HL-60/S4 treated with retinoic acid at 250 ng/mL for 4 days and 3 days (cell line): ENCODE results near the gene UNC5CL.
"Not testable (repeated sequence)": the region's sequence is repeated elsewhere in the genome, so short reads cannot be mapped to it uniquely, and the experiment has no call there.

Source experiments
- in situ Hi-C: fragments of 300-500 bp; cut with MboI; formaldehyde crosslinking; loops from 2 replicates; pipeline ENCODE4 v1.7.0; 2022; ENCODE audit warnings: low sequenced_read_pairs

The UNC5CL gene

DNA sequence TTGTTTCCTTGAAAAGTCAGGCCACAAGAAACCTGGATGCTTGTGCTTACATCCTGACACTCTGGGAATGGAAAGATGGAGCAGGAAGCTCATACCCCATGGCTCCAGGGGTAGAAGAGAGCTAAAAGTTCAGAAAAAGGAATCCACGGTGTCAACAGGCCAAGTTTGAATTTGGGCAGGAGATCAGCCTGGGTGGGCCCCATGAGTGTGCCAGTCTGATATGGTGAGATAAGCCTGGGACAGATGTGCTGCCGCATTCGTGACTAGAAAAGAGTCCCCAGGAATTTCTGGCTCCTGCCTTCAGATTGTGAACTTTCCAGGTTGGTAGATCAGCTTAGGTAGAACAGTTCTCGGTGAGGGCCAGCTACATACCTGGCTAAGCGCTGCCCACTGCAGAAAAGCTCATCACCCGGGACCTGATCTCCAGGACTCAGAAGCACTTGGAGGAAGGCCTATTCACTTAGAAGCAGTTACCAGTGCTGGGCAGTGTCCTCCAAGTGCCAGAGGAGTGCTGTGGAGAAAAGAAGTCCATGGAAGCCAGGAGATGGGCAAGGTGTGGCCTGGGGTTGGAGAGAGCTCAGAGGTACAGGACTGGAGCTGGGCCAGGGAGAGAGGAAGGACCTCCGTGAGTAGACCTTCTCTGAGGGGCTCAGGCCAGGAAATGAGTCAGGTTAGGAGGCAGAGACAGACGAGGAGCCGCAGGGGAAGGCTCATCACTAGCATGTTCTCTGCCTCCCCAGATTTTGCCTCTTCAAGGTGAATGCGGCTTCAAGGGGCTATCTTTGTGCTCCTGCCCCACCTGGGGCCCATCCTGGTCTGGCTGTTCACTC lies 3.4 kb upstream of the UNC5CL start, which contains the start of gene TSPO2:
TSPO2 (plus strand) TSS at position 242 of the 830 bp plus-strand sequence; CDS start at position 761, 519 bp downstream.
- in situ Hi-C loops: no loop called here

DNA sequence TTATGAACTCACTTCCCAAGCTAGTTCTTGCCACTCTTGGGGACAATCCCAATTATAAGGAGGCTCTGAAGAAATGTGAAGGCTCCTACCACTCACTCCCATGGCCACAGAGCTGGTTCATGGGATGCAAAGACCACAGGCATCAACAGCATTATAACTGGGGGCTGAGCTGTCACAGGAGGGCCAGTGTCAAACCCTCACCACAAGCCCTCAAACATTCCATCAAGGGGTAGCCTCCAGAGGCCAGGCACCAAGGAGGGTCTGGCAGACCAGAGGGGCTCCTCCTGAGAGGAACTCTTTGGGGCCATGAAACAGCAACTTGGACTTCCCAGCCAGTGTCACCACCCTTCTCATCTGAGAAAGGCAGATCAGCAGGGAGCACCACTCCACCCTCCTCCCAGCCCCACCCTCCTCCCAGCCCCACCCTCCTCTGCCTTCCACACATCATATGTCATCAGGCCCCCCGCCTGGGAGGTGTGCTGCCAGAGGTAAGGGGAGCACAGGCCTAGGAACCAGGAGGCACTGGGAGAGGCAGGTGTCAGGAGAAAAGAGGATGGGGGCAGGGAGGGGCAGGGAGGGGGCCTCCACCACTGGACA lies 2.0 kb upstream of the UNC5CL start:
- in situ Hi-C loops: no loop called here

DNA sequence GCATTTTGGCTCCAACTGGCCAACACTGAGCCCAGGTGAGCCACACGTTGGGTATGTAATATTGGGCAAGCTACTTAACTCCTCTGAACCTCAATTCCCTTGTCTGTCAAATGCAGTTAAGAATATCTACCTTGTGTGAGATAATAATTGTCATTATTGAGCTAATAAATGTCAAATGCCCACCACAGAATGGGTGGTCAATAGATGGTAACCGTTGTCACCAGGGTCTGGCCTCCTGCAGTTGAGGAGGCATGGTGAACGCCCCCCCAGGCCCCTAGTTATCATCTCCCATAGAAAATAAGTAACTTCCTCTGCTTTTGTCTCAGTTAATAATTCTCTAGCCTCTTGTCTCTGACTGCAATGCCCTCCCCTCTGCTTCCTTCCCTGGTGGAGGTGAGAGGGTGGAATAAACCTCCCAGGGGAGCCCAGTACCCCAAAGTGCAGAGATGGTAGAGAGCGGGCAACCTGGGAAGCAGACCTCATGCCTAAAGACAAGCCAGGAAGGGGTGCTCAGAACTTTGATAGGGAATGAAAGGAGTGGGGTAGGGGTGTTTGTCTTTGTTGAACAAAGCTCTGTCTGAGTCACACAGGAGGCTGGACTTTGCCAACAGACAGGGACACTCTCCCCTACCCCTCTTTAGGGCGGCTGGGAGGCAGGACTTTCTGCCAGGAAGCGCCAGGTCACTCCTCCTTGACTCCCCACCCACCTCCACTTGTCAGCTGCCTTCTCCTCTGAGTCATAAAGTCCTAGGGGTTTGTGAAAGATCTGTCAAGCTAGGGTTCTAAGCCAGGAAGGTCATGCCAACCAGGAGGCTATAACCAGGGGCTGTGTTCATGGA lies 1.3 kb upstream of the UNC5CL start:
- in situ Hi-C loops: no loop called here

DNA sequence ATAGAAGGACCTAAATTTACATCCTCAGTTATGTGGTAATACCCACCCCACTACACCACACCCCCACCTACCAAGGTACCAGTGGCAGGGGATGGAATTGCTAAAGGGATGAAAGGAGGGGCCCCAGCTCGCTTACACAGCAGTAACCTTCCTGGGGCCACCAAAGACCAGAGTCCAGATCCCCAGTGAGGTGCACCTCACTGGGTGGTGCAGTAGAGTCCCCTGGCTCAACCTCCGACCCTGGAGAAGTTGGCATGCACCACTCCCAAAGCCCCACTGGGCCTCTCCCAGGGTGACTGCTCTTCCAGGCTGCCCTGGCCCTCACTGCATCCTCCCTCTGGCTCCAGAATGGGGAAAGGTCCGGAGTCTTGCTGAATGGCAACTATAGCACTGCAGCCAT lies 816 bp downstream of the UNC5CL start:
- in situ Hi-C loops: no loop called here

DNA sequence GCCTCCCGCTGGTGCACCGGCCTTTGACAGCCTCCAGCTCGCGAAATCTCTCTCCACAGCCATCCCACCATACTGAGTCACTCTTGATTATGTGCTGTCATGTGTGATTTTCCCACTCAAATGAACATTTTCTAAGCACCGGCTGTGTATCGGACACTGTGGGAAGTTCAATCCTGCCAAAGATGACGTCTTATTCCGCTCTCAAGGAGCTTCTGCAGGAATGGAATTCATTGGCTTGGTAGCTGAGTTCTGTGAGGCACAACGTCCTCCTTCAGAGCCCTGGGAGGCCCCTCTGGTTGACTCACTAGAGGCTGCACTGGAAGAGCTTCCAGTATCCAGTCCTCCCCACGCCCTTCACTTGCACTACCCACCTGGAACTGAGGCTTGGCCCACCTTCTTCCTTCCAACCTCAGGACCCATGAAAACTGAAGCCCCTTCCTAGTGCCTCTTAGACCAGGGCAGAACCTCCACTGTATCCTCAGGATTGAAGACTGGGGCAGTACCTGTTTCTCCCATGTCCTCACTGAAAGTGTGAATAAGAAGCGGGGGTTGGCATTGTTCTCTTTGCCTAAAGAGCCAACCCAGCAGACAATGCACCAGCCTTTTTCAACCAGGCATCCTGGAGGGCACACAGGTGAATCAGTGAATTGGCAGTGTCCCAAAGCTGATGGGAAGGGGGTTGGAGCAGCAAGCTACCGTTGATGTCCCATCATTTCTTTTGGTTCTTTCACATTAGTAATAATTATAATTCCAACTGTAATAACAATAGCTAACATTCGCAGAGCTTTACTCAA lies 1.7 kb downstream of the UNC5CL start:
- in situ Hi-C loops: no loop called here

DNA sequence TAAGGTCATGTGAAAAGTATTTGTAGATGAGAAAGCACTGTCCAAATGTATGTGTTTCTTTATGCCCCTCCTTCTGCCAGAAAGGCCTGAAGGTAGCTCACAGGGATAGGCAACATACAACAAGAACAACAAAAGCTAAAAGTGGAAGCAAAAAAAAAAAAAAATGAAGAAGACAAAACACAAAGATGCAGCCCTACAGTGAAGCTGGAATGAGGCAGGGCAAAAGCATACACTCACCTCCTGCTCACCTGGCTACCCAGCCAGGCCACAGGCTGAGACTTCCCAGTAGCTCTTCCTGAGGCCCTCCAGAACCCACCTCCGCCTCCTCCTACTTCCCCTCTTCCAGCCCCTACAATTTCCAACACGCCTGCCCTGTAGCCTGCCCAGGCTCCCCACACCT lies 2.4 kb downstream of the UNC5CL start:
- in situ Hi-C loops: no loop called here

DNA sequence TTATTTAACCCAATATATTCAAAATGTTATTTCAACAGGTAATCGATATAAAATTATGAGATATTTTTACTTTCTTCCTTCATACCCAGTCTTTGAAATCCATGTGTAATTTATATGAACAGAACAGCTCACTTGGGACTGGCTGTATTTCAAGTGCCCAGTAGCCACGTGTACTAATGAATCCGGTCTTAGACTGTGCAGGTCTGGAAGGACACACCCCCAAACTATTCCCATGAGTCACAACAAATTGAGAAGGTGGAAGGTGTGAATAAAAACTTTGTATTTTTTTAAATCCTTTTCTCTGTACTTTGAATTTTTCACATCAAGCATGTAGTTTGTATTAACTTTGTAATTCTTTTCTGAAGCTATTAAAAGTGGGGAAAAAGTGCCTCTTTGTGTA lies 2.8 kb downstream of the UNC5CL start:
- in situ Hi-C loops: no loop called here

DNA sequence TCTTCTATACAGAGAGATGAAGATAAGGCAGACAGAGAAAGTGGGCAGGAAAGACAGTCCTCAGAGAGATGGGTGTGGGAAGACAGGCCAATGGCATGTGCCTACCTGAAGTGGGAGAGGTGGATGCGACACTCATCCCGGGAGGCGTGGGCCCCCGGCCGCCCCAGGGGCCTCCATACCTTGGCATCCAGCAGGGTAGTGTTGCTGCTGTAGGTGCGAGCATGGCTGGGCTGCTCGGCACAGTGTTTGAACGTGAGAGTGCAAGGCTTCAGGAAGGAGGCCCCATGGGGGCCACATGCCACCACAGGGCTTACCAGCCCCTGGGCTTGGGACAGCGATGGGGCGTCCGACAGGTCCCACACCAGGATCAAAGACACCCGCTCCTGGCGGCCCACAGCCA lies 5.2 kb downstream of the UNC5CL start:
- in situ Hi-C loops: no loop called here

DNA sequence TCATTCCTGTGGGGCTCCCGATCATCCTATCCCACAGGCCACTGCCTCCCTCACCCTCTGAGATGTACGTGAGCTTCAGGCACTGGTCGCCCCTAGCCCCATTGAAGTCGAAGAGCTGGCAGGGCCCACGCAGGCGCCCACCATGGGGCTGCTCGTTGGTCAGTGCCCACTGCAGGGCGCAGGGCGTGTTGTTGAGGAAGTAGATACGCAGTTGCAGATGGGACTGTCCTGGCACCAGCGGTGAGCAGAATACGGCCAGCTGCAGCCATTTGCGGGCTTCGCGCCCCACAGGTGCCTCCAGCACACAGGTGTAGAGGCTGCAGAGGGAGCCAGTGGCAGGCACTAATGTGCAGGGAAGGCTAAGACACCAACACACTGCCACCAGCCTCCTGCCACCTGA lies 6.2 kb downstream of the UNC5CL start:
- in situ Hi-C loops: no loop called here

DNA sequence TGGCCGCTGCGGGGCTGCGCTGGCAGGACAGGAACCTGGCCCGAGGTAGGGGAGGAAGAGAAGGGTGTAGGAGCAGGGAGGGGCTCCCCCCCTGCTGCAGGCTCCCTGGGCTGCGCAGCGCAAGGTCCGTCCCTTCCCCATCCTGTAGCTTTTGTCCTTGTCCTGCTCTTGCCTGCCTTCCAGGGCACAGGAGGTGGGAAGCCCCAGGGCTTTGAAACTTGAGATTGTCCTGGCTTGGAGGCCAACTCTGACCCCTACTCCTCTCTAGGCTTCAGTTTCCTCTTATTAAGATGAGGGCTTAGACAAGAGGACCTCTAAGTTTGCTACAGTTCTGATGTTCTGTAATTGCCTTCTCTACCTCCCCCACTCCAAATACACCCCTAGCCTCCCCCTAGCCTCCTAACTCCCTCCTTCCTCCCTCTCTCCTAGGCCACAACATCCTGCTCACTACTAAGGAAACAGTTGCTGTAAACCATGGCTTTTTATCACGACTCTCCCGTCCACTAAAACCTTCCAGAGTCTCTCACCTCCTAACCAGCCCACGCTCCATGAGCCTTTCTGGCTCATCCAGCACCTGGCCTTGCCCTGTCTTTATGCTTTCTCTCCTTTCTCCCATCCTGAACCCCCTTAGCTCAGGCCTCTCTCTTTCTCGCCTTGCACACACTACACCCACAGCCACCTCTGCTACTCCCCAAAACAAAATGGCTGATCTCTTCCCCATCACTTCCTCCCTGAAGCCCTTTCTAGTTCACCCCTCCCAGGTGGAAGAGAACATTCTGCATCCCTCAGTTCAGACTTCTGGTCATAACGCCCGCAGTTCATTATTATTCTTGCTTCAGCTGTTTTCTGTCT lies 10.2 kb downstream of the UNC5CL start:
- in situ Hi-C loops: no loop called here

DNA sequence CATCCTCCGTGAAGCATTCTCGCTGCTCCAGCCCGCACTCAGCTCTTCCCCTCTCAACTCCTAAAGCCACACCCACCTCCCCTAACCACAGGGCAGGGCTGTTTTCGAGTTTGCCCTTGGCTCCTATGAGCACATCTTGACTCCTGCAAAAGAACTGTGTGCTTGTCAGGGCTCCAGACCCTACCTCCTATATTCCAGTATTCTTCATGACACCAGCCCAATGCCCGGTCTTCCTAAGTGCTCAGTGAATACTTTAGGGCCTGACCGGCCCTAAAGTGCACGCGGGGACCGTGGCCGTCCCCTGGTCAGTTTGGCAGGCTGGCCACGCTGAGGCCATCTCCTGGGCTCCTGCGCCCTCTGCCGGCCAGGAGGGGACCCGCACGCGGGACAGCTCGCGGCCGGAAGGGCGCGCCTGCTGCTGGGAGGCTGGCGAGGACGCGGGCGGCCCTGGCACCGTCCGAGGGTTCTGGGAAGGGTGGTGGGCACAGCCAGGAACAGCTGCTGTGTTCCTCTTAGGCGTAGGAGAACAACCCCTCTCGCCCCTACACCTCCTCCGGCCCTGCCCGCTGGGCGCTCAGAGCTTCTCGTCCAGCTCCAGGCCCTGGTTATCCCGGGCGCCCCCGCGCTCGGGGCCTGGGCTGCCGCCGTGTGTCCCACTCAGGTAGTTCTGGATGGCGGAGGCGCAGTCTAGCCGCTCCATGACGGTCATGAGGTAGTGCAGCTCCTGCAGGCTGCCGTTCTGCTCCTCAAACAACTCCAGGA lies 11.0 kb downstream of the UNC5CL start:
- in situ Hi-C loops: no loop called here

DNA sequence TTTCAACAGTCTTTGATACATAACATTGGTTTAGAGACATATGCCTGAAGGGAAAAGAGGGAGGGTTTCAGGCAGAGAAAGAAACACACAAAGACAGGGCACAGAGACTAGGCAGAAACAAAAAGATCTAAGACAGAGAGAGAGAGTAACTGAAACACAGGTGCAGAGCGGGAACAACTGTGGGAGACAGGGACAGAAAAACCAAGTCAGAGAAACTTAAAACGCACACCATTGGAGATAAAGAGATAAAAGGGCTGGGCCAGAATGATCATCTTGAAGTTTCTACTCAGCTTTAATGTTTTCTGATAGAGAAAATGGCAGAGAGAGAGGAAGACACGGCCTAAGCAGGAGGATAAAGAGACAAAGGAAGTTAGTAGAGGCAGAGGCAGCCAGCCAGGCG lies 11.8 kb downstream of the UNC5CL start:
- in situ Hi-C loops: no loop called here

DNA sequence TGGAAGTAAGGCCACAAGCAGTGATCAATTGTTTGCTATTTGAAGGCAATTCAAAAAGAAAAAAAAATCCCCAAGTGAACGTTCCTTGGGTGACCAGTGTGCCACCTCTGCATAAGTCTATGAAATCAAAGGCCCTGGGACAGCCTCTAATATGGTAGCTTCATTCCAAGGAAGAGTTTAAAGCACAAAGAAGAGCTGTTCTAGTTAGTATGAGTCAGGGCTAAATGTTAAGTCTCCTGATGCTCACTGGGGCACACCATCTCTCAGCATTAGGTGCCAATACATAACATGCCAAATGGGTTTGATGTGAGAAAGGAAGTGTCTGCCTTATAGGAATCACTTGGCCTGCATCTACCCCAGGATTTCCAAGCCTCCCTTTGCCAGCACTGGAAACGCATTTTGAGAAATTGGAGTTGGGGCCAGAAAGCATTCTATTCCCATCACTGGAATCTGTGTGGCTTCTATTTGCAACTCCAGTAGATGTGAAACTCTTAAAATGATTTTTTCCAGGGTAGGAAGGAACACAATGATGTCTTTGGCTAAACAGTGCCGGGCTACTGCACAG lies 13.0 kb downstream of the UNC5CL start:
- in situ Hi-C loops: no loop called here

DNA sequence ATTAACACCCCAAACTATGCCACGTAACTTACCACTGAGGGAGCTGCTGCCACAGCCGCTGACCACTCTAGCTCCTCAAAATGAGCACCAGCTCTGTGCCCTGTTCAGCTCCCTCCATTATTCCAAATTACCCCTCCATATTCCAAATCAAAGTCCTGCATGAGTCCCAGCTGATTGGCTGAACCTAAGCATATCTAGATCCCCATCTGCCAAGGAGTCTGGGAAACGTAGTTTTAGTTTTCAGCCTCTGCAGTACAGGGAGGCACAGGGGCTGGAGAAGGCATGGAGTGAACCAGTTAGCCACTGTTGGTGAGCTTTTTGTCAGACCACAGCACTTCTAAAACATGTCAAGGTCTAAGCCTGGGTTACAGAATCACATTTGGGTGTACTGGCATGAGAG lies 15.9 kb downstream of the UNC5CL start:
- in situ Hi-C loops: no loop called here

DNA sequence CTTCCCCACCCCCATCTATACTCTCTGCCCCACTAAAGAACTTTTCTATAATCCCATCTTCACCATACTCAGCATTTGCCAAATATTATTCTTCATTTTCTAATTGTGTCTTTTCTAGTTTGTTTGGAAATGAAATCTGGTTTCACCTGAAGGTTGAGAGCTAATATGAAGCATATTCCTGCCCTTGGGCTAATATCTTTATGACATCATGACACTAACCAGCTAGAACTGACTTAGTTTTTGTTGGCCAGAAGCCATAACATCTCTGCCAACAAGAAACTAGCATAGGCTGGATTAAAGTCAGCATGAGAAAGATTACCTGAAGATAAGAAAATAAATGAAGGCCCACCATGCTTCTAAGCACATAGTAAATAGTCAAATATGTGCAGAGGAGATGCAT lies 16.7 kb downstream of the UNC5CL start:
- in situ Hi-C loops: no loop called here

DNA sequence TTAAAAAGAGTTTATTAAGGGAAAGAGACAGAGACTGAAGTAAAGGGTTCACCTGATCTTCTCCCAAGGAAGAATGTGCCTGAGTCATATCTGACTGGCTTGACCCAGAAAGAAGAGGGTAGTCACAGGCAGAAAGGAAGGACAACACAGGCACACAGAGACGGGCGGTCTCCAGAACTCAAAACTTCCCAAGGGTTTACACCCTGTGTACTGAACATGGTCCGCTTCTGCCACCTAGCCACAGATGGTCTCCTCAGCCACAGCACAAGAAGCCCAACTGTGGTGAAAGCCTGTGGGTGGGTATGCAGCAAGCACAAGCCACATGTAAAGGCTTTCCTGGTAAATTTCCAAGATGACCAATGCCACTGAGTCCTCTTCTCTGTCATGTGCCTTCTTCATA lies 17.2 kb downstream of the UNC5CL start:
- in situ Hi-C loops: no loop called here

DNA sequence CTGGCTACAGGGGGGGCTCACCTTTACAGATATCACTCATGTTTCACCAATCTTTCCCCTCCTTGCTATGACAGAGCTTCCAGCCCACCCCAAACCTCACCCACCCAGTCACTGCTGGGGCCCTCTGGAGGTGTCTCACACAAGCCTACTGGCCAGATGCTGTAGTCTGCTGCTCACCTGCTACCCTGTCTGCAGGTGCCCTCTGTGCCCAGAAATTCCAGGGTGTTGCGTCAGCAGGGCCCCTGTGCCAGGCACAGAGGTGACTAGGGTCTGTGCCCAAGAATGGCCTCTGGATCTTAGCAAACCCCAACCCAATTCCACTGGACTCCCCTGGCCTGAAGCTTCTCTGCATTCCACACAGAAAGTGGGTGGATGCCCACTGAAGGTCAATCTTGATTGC lies 21.4 kb downstream of the UNC5CL start:
- in situ Hi-C loops: no loop called here

DNA sequence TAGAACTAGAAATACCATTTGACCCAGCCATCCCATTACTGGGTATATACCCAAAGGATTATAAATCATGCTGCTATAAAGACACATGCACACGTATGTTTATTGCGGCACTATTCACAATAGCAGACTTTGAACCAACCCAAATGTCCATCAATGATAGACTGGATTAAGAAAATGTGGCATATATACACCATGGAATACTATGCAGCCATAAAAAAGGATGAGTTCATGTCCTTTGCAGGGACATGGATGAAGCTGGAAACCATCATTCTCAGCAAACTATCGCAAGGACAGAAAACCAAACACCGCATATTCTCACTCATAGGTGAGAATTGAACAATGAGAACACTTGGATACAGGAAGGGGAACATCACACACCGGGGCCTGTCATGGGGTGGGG lies 23.2 kb downstream of the UNC5CL start:
- in situ Hi-C loops: not testable (repeated sequence)

DNA sequence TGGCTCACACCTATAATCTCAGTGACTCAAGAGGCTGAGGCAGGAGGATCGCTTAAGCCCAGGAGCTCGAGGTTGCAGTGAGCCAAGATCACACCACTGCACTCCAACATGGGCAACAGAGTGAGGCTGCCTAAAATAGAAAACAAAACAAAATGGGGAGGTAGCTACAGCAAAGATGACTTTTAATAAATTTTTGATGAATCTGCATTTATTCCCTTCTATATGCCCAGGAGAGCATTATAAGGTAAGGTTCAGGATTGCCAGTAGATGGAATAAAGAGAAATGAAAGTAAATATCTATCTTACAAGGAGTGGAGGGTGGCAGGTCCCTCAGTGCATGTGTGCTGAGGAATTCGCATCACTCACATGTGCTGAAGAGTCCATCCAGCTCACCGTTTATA lies 24.2 kb downstream of the UNC5CL start:
- in situ Hi-C loops: no loop called here
